Caki2 (cell line): ENCODE results near the gene KXD1. TPM values are rescaled to one million over a fixed set of nuclear protein-coding genes. Genes with fewer than 3 reads are reported as not detected.
A peak's percentile ranks its signal among the peaks of the same experiment; 100 is the strongest.
"Not testable (repeated sequence)": the region's sequence is repeated elsewhere in the genome, so short reads cannot be mapped to it uniquely, and the experiment has no call there.

ENCODE experiments used
- DNase-seq: peaks from one replicate; pipeline ENCODE4 v3.0.0-alpha.2; 2015; ENCODE audit warnings: low read depth
- in situ Hi-C: cut with HindIII; loops from 2 replicates; pipeline ENCODE4 v1.10.0; 2016; ENCODE audit warnings: low sequenced_read_pairs, low pct_unique_long_range_greater_than_20kb, mixed read lengths
- total RNA-seq: library from RNA; depleted of rRNA; stranded (reverse); fragments of >200 nt; shearing (Covaris generic); gene quantifications from 2 replicates; pipeline ENCODE4 v1.2.3, GENCODE V29; 2014; ENCODE audit warnings: low replicate concordance

Gene KXD1
- total RNA-seq, 1 experiment from 2014 or later, result 181 TPM

DNA sequence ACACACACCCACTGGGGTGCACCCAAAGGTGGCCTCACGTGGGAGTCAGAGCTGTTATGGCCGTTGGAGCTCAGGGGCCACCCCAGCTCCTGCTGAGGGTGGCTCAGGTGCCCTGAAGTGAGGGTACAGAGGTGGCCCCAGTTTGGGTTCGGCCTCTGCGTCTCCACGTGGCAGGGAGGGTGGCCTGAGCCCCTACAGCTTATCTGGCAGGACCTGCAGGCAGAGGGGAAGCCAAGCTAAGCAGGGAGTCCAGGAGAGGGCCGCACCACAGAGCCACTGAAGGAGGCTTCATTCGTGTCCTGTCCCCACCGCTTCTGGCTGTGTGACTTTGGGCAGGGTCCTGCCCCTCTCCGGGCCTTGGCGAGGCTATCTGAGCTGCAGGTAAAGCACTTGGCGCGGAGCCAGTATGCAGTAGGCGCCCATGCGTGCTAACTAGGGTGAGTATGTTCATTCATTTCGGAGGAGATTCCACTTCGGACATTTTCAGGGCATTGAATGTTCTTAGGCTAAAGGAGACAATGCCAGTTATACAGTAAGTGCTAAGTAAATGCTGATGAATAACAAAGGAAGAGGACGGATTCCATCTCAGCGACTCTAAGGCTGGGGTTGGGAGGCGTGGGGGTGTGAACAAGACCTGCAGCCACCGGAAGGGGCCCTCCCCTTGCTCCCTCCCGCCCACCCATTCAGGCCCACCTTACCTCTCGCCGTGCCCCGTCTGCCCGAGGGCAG, 35.9 kb downstream of the KXD1 start:
- in situ Hi-C loops, result no loop called here
- DNase-seq, result no peak

DNA sequence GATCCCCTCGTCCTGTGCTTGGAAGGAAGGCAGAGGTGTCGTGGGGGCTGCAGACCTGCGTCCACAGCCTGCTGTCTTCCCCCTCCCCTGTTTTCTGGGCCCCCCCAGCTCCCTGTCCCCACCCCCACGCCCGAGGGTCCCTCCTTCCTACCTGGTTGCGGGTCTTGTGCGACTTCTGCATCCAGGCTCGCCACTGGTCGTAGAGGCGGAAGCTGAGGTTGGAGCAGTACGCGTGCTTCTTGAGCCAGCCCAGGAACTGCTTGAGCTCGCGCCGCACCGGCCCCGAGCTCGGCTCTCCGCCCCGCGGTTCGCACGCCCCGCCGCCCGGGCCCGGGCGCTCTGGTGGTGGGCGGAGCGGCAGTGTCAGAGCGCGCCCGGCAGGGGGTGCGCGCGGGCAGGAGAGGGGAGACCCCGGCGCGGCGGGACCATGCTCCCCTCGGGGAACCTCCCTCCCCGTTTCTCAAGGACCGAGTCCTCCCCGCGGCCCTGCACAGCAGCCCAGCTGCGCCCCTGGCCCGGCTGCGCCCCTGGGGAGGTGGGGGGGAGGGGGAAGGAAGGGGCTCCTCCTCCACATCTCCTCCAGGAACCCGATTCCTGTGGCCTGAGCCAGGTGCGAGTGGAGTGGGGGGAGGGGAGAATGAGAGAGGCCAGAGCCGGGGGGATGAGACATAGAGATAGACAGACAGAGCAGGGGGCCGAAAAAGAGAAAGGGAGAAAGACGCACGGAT, 36.6 kb downstream of the KXD1 start:
- in situ Hi-C loops, result no loop called here
- DNase-seq, result peak; percentile 81

DNA sequence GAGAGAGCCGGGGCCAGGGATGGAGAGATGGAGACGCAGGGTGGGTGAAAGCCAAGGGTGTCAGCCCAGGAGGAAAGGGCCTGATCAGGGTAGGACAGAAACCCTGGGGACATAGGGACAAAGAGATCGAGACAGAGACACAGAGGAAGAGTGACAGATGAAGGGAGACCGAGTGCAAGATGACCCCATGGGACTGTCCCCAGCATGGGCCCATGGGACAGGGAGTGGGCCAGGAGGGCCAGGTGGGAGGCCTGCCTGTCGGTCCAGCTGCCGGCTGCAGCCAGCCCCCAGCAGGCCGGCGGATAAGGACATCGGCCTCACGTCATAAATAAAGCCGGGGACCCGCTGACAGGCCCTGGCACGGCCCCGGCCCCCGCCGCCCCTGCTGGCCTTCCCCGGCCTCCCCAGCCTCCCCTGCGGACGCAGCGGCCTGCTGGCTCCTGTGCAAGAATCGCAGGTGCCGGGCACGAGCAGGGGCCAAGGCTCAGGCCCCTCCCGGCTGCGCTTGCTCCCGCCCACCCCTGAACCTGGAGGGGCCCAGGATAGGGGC, 37.2 kb downstream of the KXD1 start:
- in situ Hi-C loops, result no loop called here

DNA sequence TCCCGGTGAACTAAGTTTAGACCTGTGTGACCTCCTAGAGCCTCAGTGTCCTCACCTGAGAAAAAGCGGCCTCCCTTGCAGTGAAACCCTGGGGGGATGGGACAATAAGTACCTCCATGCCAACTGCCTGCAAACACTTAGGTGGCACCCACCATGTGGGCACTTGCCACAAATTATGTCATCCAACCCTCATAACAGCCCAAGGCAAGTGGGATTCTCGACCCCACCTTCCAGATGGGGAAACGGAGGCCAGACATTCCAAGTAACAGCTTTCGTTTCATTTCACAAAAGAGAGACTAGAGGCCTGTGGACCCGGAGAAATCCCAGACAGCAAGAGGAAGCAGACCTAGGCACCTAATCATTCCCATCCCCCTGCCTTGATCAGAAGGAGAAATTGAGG, 37.8 kb downstream of the KXD1 start:
- in situ Hi-C loops, result no loop called here

More for the DNA sequence above, 37.2 kb downstream of the KXD1 start:
- DNase-seq, result no peak

DNA sequence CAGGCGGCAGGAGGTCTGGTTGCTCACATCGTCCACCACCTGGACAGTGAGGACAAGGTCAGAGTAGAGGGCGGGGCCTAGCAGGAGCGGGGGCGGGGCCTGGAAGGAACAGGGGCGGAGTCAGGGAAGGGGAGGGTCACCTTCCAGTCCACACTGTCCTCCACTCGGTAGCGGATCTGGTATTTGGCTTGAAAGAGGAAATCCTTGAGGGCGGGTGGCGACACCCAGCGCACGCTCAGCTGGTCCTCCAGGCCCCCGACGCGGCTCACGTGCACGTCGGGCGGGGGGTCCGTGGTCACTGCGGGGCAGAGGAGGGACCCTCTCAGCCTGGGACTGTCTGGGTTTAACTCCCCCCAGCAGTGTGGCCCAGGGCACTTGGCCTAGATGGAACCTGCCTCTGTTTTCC, 39.1 kb downstream of the KXD1 start:
- no peak for DNase-seq
- in situ Hi-C loops, result no loop called here

More for the DNA sequence above, 37.8 kb downstream of the KXD1 start:
- DNase-seq, result no peak

DNA sequence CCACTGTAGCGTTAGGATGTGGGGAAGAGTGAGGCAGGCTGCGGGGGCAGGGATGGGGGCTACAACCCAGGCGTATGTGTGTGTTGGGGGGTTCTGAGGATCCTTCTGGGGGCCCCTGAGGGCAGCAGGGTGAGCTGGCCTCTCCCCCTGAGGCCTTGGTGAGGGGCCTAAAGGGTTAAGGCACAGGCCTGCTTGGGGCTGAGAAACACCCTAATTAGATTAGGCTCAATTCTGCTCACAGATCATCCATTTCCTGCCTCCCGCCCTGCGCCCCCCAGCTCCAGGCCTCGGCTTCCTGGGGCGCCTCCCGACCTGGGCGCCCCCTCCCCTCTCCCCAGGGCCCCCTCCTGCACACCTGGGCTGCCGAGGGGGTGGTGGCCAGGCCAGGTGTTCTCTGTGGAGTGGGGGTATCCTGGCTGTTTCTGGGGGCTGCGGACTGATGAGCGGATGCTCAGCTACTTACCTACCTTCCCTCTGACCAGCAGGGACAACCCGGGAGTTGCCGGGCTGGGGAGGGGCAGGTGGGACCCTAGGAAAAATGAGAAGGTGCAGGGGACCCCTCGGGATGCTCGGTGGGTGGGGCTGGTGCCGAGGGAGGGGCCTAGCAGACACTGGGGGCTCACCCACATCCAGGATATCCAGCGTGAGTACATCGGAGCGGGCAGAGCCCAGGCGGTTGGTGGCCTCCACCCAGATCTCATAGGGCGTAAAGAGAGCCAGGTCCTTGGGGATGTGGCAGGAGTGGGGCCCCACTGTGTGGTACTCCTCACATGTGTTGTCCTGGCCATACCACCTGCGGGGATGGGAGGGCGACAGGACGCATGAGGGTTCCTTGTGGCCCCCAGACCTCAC, 40.4 kb downstream of the KXD1 start:
- in situ Hi-C loops, result no loop called here
- DNase-seq, result no peak

DNA sequence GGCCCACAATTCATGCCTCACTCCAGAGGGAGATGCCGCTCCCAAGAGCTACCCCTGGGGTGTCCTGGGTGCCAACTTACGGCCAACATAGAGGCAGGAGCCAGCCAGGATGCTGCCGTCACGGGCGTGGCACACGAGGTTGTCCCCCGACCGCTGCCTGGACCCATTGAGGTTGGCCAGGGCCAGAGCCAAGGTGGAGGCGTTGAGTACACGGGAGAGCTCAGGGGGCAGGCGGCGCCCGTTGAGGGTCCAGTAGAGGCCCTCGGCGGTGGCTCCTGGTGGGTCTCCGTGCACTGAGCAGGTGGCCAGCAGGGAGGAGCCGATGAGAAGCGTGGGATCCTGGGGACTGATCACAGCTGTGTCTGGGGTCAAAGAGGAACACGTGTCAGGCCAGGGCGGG, 41.8 kb downstream of the KXD1 start:
- in situ Hi-C loops, result no loop called here
- no peak for DNase-seq

DNA sequence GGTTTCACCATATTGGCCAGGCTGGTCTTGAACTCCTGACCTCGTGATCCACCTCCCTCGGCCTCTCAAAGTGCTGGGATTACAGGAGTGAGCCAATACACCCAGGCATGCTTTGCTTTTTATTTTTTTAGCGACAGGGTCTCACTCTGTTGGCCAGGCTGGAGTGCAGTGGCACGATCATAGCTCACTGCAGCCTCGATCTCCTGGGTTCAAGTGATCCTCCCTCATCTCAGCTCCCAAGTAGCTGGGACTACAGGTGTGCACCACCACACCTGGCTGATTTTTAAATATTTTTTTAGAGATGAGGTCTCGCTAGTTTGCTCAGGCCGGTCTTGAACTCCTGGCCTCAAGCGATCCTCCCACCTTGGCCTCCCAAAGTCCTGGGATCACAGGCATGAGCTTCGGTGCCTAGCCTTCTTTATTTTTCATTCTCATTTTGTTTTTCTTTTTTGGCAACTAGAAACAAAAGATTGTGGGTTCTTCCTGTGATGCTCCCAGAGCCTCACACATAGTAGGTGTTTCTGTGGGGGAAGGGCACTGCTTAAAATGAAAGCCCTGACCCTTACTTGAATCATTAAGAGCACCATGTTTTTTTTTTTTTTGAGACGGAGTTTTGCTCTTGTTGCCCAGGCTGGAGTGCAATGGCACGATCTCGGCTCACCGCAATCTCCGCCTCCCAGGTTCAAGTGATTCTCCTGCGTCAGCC, 43.2 kb downstream of the KXD1 start:
- in situ Hi-C loops, DNase-seq: not testable (repeated sequence)

DNA sequence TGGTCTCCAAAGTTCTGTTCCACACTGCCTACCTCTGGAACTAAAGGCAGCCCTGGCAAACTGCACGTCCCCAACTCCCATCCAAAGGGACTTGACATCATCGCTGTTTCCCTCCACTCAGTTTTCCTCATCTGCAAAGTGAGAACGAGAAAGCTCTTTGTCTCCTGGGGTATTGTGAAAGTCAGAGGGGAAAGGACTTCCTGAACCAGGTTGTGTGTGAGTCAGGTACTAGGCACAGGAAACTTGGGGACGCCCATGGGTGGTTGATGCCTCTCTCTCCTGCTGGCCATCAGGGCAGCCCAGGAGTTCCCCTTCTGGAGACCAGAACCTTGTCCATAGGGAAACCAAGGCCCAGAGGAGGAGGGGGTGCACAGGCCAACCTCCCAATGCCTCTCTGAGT, 44.2 kb downstream of the KXD1 start:
- in situ Hi-C loops, result no loop called here
- DNase-seq, result no peak

DNA sequence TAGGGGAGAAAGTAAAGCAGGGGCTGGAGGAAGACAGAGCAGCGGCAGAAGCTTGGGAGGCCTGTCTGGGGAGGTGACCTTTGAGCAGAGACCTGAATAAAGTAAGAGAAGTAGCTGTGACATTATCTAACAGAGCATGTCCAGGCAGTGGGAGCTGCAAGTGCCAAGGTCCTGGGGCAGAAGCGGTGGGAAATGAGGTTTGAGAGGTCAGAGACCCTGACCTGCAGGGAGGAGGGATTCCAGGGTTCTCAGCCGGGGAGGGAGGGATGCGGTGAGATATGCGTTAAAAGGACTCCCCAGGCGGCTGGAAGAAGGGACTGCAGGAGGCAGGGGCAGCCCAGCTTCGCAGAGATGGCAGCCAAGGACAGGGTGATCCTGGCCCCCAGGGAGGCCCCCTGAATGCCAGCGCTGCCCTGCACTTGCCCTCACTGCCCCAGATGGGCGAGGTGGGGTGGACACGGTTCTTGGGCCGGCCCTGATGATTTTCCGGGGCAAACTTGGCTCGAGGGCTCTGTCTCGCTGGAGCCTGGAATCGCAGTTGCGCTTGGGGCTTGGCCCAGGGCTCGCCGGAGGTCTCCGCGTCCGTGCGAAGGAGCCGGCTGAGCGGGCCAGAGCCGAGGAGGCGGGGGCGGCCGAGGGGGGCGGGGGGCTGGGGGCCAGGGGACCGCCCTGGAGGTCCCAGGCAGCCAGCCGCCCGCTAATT, 45.7 kb downstream of the KXD1 start:
- in situ Hi-C loops, result no loop called here
- no peak for DNase-seq

DNA sequence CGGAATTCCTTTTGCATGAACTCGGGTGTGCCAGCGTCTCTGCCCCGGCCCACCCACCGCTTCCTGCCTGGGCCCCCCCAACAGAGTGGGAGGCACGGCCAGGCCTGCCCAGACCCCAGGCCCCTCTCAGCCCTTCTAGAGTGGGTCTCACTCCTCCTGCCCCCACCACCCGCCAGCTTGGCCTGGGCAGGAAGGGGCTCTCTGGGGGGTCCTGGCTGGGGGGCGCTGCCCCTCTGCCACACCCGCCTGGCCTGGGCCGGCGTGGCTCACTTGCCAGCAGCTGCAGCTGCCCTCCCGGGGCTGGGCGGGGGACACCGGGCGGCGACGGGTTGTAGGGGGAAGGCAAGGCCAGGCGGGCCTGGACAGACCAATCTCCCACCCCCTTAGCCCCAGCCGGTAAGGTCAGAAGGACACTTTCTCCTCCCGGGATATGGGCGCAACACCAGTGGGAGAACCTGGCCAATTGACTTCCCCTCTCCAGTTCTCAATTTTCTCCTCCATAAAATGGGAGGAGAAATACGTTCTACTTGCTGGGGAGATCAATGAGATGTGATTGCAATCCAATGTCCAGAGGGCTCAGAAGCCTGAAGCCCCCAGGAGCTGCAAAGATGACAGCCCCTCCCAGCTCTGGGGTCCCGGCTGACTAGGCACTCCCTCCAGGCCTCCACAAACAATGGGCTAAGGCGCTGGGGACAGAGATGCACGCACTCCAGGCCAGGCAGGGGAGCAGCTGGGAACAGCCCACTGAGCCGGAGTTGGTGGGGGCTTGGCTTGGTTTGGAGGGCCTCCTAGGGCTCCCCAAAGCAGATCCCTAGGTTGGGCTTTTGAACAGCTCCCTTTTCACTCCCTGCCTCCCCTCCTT, 46.5 kb downstream of the KXD1 start:
- no peak for DNase-seq
- in situ Hi-C loops, result no loop called here

DNA sequence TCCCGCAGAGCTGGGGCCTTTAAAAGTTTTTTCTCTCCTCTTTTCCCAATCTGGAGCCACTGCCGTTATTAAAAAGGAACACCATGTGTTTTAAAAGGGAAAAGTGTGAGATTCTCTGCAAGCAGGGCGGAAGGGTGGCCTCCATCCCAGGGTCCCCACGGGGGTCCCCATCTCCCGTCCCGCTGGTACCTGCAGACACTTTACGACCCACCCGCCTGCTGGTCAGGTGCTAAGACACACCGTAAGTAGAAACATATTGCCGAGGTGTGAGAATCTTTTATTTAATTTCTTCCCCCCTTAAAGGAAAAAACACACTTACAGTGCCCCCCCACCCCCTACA, 47.1 kb downstream of the KXD1 start:
- DNase-seq, result no peak
- in situ Hi-C loops, result no loop called here

DNA sequence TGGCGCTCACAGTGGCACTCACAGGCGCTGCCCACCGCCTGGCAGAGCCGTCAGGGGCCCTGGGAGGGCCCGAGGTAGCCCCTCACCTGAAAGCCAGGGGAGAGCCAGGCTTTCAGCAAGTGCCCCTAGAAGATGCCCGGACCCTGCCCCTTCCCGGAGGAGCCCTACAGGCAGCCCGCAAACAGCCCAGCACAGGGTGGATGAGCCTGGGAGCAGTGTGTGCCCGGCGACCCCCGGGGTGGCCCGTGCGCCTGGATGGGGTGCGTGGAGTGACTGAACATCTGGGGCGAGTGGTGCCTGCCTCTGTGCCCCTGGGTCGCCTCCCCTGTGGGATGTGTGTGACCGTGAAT, 47.5 kb downstream of the KXD1 start:
- in situ Hi-C loops, result no loop called here
- no peak for DNase-seq

DNA sequence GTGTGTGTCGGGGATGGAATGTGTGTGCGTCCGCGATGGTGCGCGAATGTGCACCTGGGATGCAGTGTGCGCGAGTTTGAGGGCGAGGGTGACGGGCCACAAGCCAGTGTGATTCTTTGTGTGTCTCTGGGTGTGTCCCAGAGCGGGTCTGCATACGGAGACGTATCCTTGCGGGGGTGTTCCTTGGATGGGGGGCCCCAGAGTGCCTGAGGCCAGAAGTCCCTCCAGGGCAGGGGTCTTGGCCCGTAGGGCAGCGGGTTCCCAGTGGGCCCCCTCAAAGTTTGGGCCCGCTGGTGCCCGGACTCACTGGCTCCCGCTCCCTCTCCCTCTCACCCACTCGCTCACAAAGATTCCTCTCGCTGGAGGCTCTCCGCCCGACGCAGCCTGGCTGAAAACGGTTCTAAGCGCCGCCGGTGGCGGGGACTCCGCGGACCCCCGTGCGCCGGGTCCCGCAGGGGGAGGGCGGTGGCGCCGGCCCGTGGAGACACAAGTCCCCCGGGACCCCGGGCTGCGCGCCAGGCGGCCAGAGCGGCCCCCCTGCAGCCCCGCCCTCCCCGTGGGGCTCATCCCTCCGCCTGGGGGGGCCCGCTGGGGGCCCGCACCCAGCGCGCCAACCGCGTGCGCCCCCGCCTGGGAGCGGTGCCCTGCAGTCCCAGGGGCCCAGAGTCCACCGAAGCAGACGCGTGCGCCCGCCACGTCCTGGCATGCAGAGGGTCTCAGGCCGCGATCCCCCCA, 48.0 kb downstream of the KXD1 start:
- in situ Hi-C loops, result no loop called here
- no peak for DNase-seq

DNA sequence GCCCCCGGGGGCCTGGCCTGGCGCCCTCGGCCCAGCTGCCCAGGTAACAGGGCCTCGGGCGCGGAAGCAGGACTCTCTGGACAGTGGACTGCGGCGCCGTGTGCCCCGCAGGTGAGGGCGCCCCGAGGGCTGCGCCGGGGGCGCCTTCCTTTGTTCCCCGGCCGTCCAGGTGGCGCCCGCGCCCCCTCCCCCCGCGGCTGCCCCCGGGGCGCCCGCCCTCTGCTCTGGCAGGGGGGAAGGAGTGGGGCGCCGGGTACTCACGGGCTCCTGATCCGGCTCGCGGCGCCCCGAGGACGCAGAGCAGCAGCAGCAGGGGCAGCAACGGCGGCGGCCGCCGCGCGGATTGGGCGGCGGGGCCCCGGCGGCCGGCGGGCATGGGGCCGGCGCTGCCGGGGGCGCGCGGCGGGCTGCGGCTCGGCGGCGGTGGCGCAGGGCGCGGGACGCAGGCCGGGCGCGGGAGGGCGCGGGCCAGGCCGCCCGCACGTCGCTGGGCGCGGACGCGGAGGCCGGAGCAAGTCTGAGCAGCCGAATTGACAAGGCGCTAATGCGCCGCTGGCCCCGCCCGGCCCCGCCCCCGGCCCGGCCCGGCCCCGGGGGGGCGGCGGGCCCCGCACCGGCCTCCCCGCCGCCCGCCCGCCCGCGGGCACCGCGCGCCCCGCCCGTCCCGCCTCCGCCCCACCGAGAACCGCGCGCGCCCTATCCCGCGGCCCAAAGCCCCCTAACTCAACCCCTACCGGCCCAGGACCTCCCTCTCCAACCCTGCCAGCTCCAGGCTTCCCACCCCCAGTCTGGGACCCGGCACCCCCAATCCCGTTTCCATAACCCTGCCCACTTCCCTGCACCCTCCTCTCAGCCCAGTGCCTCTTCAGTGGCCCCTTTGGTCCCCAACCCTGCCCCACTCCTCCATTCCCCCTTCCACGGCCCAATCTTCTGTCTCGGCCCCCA, 48.9 kb downstream of the KXD1 start, which contains the start of gene CRLF1:
Gene CRLF1 (minus strand): TSS at position 519 of the 945 bp plus-strand sequence. CDS start 143 bp downstream, at position 376.
- in situ Hi-C loops, result no loop called here
- no peak for DNase-seq
